IPS-15b (cell line): ENCODE measurements around the gene SHROOM4.

Experiments
- H3K27me3 ChIP-seq: one replicate; pipeline ENCODE4 v1.6.1; 2013; ENCODE audit warnings: low read length; ENCODE audit not compliant: control insufficient read depth, insufficient read depth
- H3K36me3 ChIP-seq: one replicate; pipeline ENCODE4 v1.6.1; 2013; ENCODE audit warnings: low read length; ENCODE audit not compliant: control insufficient read depth, insufficient read depth
- H3K4me1 ChIP-seq: one replicate; pipeline ENCODE4 v1.6.1; 2013; ENCODE audit warnings: mild to moderate bottlenecking, low read length; ENCODE audit not compliant: control insufficient read depth, insufficient read depth
- H3K4me3 ChIP-seq: one replicate; pipeline ENCODE4 v1.5.1; 2013; ENCODE audit warnings: low read depth, low read length
- H3K9ac ChIP-seq: one replicate; pipeline ENCODE4 v1.6.1; 2013; ENCODE audit warnings: low read depth, mild to moderate bottlenecking, low read length
- H3K9me3 ChIP-seq: one replicate; pipeline ENCODE4 v1.6.1; 2013; ENCODE audit warnings: mild to moderate bottlenecking, low read length; ENCODE audit not compliant: control insufficient read depth, insufficient read depth

The SHROOM4 gene

DNA sequence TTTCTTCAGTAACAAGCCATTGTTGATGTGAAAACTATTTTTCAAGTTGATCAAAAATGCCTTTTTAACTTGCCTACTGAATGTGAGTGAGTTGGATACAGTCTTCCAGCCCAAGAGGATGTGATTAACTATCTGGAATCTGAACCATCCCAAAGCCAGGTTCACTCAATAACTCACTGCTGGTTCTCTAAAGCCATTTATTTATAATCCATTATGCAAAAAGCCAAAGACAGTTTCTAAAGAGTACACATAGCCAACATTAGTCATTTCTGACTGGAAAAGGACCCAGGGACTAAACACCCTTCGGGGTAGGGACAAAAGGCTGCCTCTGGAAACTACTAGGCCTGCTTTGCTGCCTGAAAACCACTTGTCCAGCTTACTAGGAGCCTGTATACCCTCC, 109.6 kb downstream of the SHROOM4 start:
- H3K27me3 ChIP-seq, result no peaks in the 10 kb centered on the region
- H3K9ac ChIP-seq, result no peak overlapping the region
- no peak overlapping the region for H3K4me3 ChIP-seq
- peaks cover 11% of the 10 kb centered on the region for H3K4me1 ChIP-seq
- H3K9me3 ChIP-seq, result no peaks in the 10 kb centered on the region
- H3K36me3 ChIP-seq, result no peaks in the 10 kb centered on the region

DNA sequence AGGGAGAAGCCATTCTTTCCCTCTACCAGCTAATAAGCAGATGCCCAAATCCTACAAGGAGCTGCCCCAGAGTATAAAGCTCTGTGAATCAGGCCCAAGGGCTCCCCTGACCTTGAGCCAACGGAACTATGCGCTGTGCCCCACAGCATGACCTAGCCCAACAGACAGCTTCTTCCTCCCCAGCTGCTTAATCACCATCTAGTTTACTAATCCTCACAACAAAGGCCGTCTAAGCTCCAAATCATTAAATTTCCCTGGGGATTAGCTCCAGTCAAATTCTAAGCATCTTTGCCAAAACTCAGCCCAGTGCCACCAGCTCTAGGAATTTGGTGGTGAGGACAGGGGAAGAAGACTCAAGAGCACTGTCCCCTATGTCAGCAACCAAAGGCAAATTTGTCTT, 113.1 kb downstream of the SHROOM4 start:
- Histone ChIP-seq H3K27me3 (no peaks in the 10 kb centered on the region), H3K4me3 (no peak overlapping the region), H3K9ac (no peak overlapping the region), H3K9me3 (no peaks in the 10 kb centered on the region), H3K4me1 (peaks cover 24% of the 10 kb centered on the region), H3K36me3 (no peaks in the 10 kb centered on the region)

DNA sequence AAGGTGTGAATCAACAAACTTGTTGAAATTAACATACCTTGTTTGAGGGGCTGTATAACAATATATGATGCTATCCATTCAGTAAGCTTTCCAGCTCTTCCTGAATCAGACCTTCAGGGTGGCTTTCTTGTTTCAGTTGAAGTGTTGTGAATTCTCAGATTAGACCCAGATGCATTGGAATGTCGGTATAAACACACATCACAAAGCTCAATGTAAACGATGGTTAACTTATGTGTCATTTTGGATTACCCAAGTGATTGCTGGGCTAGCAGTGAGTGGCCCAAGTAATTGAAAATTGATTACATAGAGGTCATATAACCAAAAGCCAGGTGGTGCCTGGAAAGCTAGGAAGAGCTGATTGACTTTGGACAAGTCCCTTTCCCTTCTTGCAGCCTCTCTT, 115.0 kb downstream of the SHROOM4 start:
- H3K9ac ChIP-seq, result no peak overlapping the region
- H3K36me3 ChIP-seq, result no peaks in the 10 kb centered on the region

DNA sequence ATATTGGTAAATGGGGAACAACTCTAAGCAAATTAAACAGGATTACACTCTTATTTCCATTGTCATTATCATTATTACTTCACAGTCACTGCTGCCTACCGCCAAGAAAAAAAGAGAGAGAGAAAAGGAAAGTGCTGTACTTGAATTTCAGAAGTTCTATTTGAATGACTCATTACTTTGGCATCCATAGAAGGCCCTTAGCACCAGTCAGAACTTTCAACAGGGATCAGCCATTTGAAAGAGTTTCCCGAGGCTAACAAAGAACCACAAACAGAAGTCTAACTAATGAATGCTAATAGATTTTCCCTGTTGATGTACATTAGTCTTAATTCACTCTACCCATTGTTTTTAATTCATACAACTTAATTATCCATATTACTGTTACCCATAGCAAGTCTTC, 116.3 kb downstream of the SHROOM4 start:
- Histone ChIP-seq H3K9ac (no peak overlapping the region), H3K4me3 (no peak overlapping the region), H3K4me1 (peaks cover 22% of the 10 kb centered on the region), H3K36me3 (no peaks in the 10 kb centered on the region), H3K9me3 (no peaks in the 10 kb centered on the region), H3K27me3 (no peaks in the 10 kb centered on the region)

More for the DNA sequence above, 115.0 kb downstream of the SHROOM4 start:
- Histone ChIP-seq H3K4me1 (peaks cover 22% of the 10 kb centered on the region), H3K9me3 (no peaks in the 10 kb centered on the region), H3K4me3 (no peak overlapping the region), H3K27me3 (no peaks in the 10 kb centered on the region)

DNA sequence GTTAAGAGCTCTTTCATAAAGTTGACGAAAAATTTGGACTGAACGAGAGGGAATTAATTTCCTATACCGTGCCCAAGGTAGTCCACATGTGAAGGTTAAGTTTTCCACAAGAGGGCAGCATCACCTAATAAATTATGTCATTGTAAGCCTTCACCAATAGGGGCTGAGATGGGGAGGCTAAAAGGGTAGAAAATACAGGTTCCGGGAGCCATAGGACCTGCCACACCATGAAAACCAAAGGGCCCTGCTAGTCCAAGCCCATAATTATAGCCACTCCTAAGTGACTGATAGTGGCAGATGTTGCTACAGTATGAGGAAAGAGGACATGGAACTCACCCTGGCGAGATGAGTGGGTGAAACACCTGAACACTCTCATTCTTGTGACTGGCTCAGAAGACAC, 122.2 kb downstream of the SHROOM4 start:
- Histone ChIP-seq H3K9me3 (no peaks in the 10 kb centered on the region), H3K27me3 (no peaks in the 10 kb centered on the region), H3K36me3 (no peaks in the 10 kb centered on the region), H3K4me3 (no peak overlapping the region), H3K4me1 (no peaks in the 10 kb centered on the region), H3K9ac (no peak overlapping the region)

DNA sequence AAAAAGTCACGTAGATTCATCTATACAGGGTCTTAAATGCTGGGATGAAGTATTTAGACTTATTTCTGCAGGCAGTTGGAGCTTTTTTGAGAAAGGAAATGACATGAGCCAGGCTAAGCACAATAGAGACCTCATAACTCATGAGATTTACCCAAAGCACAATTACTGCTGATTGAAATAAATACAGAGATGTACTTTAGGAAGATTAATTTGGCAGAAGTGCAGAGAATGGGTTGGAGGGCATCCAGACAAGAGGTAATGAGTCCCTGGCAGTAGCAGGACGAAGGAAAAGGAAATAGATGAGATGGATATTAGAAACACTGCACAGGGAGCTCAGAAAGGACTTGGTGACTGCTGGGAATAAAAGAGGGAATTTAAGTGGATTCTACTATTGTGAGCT, 129.1 kb downstream of the SHROOM4 start:
- Histone ChIP-seq H3K9ac (no peak overlapping the region), H3K27me3 (no peaks in the 10 kb centered on the region), H3K9me3 (no peaks in the 10 kb centered on the region), H3K4me1 (no peaks in the 10 kb centered on the region), H3K36me3 (no peaks in the 10 kb centered on the region), H3K4me3 (no peak overlapping the region)

DNA sequence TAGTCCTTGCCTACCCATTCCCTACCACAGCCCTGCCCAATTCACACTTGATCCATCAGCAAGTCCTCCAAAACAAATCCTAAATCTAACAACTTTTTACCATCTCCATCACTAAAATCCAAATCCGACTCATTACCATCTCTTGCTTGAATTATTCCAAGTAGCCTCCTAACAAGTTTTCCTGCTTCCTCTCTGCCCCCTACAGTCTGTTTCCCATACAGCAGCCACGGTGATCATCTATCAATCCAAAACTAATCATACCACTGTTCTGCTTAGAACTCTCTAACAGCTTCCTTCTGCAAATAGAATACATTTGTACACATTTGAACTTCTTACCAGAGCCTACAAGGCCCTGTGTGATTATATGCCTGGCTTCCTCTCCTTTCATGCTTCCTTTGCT, 133.0 kb downstream of the SHROOM4 start:
- Histone ChIP-seq H3K9ac (no peak overlapping the region), H3K36me3 (no peaks in the 10 kb centered on the region), H3K9me3 (no peaks in the 10 kb centered on the region), H3K4me3 (no peak overlapping the region), H3K4me1 (no peaks in the 10 kb centered on the region), H3K27me3 (no peaks in the 10 kb centered on the region)

DNA sequence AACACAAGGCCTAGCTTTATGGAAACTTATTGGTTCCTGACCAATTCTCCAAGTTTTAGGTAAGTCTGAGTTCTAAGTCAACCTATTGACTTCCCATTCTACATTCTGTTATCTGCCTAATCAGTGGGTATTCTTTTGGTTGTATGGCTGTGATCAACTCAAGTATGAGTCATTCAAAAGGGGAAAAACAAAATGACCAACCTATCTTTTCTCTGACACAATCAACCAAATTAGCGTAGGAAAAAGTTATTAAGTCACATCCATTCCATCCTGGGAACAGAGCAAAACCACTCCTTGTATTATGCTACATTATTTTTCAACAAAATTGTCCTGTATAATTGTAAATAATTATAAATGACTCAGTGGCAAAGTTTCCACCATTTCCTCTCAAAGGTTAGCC, 136.2 kb downstream of the SHROOM4 start:
- no peaks in the 10 kb centered on the region for H3K27me3 ChIP-seq
- H3K36me3 ChIP-seq, result no peaks in the 10 kb centered on the region
- no peak overlapping the region for H3K4me3 ChIP-seq
- H3K9ac ChIP-seq, result no peak overlapping the region
- H3K9me3 ChIP-seq, result no peaks in the 10 kb centered on the region
- no peaks in the 10 kb centered on the region for H3K4me1 ChIP-seq

DNA sequence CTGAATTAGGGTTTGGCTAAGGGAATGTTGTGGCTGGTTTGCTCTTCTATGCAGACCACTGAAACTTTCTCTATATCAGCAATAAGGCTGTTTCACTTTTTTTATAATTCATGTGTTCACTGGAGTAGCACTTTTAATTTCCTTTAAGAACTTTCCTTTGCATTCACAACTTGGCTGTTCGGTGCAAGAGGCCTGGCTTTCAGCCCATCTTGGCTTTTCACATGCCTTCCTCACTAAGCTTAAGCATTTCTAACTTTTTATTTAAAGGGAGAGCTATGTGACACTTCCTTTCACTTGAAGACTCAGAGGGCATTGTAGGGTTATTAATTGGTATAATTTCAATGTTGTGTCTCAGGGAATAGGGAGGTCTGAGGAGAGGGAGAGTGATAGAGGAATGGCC, 142.3 kb downstream of the SHROOM4 start:
- Histone ChIP-seq H3K4me1 (no peaks in the 10 kb centered on the region), H3K27me3 (no peaks in the 10 kb centered on the region), H3K4me3 (no peak overlapping the region), H3K9ac (no peak overlapping the region), H3K36me3 (no peaks in the 10 kb centered on the region), H3K9me3 (no peaks in the 10 kb centered on the region)

DNA sequence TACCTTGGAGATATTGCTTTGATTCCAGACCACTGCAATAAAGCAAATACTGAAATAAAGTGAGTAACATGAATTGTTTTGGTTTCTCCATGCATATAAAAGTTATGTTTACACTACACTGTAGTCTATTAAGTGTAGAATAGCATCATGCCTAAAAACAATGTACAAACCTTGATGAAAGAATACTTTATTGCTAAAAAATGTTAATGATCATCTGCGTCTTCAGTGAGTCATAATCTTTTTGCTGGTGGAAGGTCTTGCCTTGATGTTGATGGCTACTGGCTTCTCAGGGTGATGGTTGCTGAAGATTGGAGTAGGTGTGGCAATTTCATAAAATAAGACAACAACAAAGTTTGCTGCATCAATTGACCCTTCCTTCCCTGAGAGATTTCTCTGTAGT, 145.1 kb downstream of the SHROOM4 start:
- Histone ChIP-seq H3K4me1 (no peaks in the 10 kb centered on the region), H3K27me3 (no peaks in the 10 kb centered on the region), H3K4me3 (no peak overlapping the region), H3K9me3 (no peaks in the 10 kb centered on the region), H3K36me3 (no peaks in the 10 kb centered on the region), H3K9ac (no peak overlapping the region)

DNA sequence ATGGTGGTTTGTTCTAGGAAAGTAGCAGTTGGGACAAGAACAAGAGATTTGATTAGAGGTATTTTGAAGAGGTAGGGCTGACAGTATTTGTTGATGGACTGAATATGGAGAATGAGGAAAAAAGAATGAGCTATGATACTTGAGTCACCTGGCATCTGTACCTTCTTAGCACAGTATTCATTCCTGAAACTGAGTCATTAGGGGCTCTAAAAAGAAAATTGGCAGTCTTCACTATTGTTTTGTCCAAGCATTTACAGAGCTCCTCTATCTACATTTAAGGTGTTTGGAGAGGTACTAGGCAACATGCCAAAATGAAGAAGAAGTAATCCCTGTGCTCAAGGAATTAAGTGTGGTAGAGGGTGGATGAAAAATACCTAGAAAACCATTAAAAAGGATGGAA, 165.8 kb downstream of the SHROOM4 start:
- Histone ChIP-seq H3K9ac (no peak overlapping the region), H3K4me1 (no peaks in the 10 kb centered on the region), H3K9me3 (no peaks in the 10 kb centered on the region), H3K27me3 (no peaks in the 10 kb centered on the region), H3K4me3 (no peak overlapping the region), H3K36me3 (no peaks in the 10 kb centered on the region)

DNA sequence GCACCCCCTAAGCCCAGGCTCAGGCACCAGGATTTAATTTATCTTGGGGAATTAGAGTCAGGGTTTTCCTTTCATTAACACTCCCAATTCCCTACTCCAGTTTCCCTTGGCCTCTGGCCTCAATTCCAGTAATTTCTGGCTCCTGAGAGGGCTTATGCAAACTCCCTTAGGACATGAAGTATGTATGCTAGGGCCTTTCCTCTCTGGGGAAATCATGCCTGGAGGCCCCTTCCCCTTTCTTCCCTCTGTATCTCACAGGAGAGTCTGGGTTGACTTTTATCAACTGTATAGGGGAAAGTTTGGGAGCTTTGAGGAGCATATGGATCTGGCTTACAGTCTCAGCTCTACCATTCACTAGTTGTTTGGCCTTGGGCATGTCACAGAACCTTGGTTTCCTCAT, 169.5 kb downstream of the SHROOM4 start:
- Histone ChIP-seq H3K27me3 (no peaks in the 10 kb centered on the region), H3K36me3 (no peaks in the 10 kb centered on the region), H3K4me1 (no peaks in the 10 kb centered on the region)

More for the DNA sequence above, 169.5 kb downstream of the SHROOM4 start:
- no peak overlapping the region for H3K4me3 ChIP-seq
- no peak overlapping the region for H3K9ac ChIP-seq
- H3K9me3 ChIP-seq, result no peaks in the 10 kb centered on the region
